HFFc6 (cell line): ENCODE data around the gene SPECC1L. TPM values are rescaled to one million over a fixed set of nuclear protein-coding genes. Genes with fewer than 3 reads are reported as not detected.

Experiments used
- DNase-seq: peaks from one replicate; pipeline ENCODE4 v3.0.0-alpha.2; 2018
- H3K27ac Mint-ChIP-seq: 2 replicates; pipeline ENCODE4 v1.8.0; 2020; ENCODE audit warnings: mild to moderate bottlenecking, mixed read lengths
- H3K27me3 Mint-ChIP-seq: 2 replicates; pipeline ENCODE4 v1.8.0; 2021; ENCODE audit warnings: mild to moderate bottlenecking, moderate library complexity, mixed read lengths; ENCODE audit not compliant: insufficient read depth
- H3K36me3 Mint-ChIP-seq: 2 replicates; pipeline ENCODE4 v1.8.0; 2021; ENCODE audit warnings: low read depth, mixed read lengths
- H3K4me1 Mint-ChIP-seq: 2 replicates; pipeline ENCODE4 v1.8.0; 2020; ENCODE audit warnings: low read depth, mixed read lengths
- H3K4me3 Mint-ChIP-seq: 2 replicates; pipeline ENCODE4 v1.8.0; 2020; ENCODE audit warnings: mild to moderate bottlenecking, moderate library complexity, mixed read lengths
- H3K9me3 Mint-ChIP-seq: 2 replicates; pipeline ENCODE4 v1.8.0; 2020; ENCODE audit warnings: mild to moderate bottlenecking, mixed read lengths
- CTCF ChIP-seq: fragments of 200-600 bp; sonication (generic); IDR thresholded peaks from 2 replicates; pipeline ENCODE4 v1.5.0; 2021; ENCODE audit warnings: antibody characterized with exemption, mild to moderate bottlenecking
- total RNA-seq, 6 experiments: library from RNA; stranded (reverse); fragmentation: NEBNext Ultra II Directional; extraction: Animal tissue kit (Norgen Biotek cat#: 25700); gene quantifications; 2 replicates in 1 of 6; 3 replicates in 5 of 6; pipeline ENCODE4 v1.2.3, GENCODE V29; 2021

SPECC1L gene
- total RNA-seq, 6 experiments from 2014 or later, result 47.3 to 61.5 (median 59.1) TPM

- Mint-ChIP-seq H3K4me3 (no peak overlapping the region), H3K27me3 (peaks cover 1% of the 10 kb centered on the region), H3K4me1 (peaks cover 12% of the 10 kb centered on the region), H3K36me3 (no peaks in the 10 kb centered on the region), H3K9me3 (no peaks in the 10 kb centered on the region), H3K27ac (no peak overlapping the region)
- no peak for TF ChIP-seq CTCF
- DNase-seq, result no peak
Observed at GRCh38 chr22:24418786-24419474, 148.3 kb downstream of the SPECC1L start.

- peaks cover 1% of the 10 kb centered on the region for H3K27me3 Mint-ChIP-seq
- no peak overlapping the region for H3K27ac Mint-ChIP-seq
- no peaks in the 10 kb centered on the region for H3K36me3 Mint-ChIP-seq
Observed at GRCh38 chr22:24419475-24419850, 148.8 kb downstream of the SPECC1L start.

GRCh38 chr22:24420072-24420976 lies 149.7 kb downstream of the SPECC1L start:
- H3K27ac Mint-ChIP-seq, result no peak overlapping the region
- no peak overlapping the region for H3K4me3 Mint-ChIP-seq
- H3K4me1 Mint-ChIP-seq, result peaks cover 5% of the 10 kb centered on the region
- DNase-seq, result no peak
- no peaks in the 10 kb centered on the region for H3K9me3 Mint-ChIP-seq
- TF ChIP-seq CTCF, result no peak
- peaks cover 1% of the 10 kb centered on the region for H3K27me3 Mint-ChIP-seq
- H3K36me3 Mint-ChIP-seq, result no peaks in the 10 kb centered on the region

More at GRCh38 chr22:24419475-24419850, 148.8 kb downstream of the SPECC1L start:
- no peaks in the 10 kb centered on the region for H3K9me3 Mint-ChIP-seq
- H3K4me1 Mint-ChIP-seq, result peaks cover 12% of the 10 kb centered on the region
- DNase-seq, result no peak
- no peak overlapping the region for H3K4me3 Mint-ChIP-seq
- TF ChIP-seq CTCF, result no peak

- H3K27me3 Mint-ChIP-seq, result peaks cover 1% of the 10 kb centered on the region
- H3K36me3 Mint-ChIP-seq, result no peaks in the 10 kb centered on the region
- H3K4me1 Mint-ChIP-seq, result no peaks in the 10 kb centered on the region
- H3K9me3 Mint-ChIP-seq, result no peaks in the 10 kb centered on the region
- H3K4me3 Mint-ChIP-seq, result no peak overlapping the region
- H3K27ac Mint-ChIP-seq, result no peak overlapping the region
- TF ChIP-seq CTCF, result no peak
- DNase-seq, result no peak
Observed at GRCh38 chr22:24420977-24421343, 150.3 kb downstream of the SPECC1L start.

GRCh38 chr22:24421428-24421931 lies 150.8 kb downstream of the SPECC1L start:
- Mint-ChIP-seq H3K27me3 (peaks cover under 1% of the 10 kb centered on the region), H3K36me3 (no peaks in the 10 kb centered on the region), H3K4me1 (no peaks in the 10 kb centered on the region), H3K27ac (no peak overlapping the region), H3K9me3 (no peaks in the 10 kb centered on the region), H3K4me3 (no peak overlapping the region)
- peak; percentile 56 for TF ChIP-seq CTCF
- no peak for DNase-seq
